PC-9 (cell line): ENCODE results near the gene ZNF75A. TPM values are rescaled to one million over a fixed set of nuclear protein-coding genes. Genes with fewer than 3 reads are reported as not detected.

ENCODE experiments used
- BruUV-seq: library from RNA; stranded (reverse); fragments of 400-500 nt; replicated peaks from 2 replicates; lab custom pipeline; 2021; lab: Mats Ljungman, UMichigan
- CTCF ChIA-PET: fragments of 300-600 bp; sonication (Branson Sonifier 250); formaldehyde crosslinking; loops from one replicate; lab custom pipeline; 2022; ENCODE audit warnings: antibody characterized with exemption; lab: Charles Lee
- POLR2A ChIA-PET: fragments of 300-600 bp; sonication (Branson Sonifier 250); formaldehyde crosslinking; loops from one replicate; lab custom pipeline; 2022; ENCODE audit warnings: antibody characterized with exemption; ENCODE audit not compliant: unreplicated experiment; lab: Charles Lee
- DNase-seq, 2 experiments: peaks; one replicate each; pipeline versions ENCODE4 v3.0.0 to v3.0.0-alpha.2; 2015 to 2022; ENCODE audit warnings: mixed read lengths in 1 of 2
- H2AFZ ChIP-seq: fragments of 200-600 bp; sonication (generic); 2 replicates; pipeline ENCODE4 v1.8.1; 2017; ENCODE audit warnings: antibody characterized with exemption
- H3F3A ChIP-seq: fragments of 200-600 bp; sonication (generic); 2 replicates; pipeline ENCODE4 v1.8.1; 2017; ENCODE audit warnings: antibody characterized with exemption, mild to moderate bottlenecking, low read depth; ENCODE audit not compliant: insufficient read depth
- H3K27ac ChIP-seq: fragments of 200-600 bp; sonication (generic); 2 replicates; pipeline ENCODE4 v1.6.1; 2016; ENCODE audit warnings: mixed run types
- H3K27me3 ChIP-seq: fragments of 200-600 bp; sonication (generic); 2 replicates; pipeline ENCODE4 v1.6.1; 2016; ENCODE audit warnings: low read depth, mixed run types; ENCODE audit not compliant: insufficient read depth
- H3K36me3 ChIP-seq: fragments of 200-600 bp; sonication (generic); 2 replicates; pipeline ENCODE4 v1.6.1; 2016; ENCODE audit warnings: low read depth, mixed run types
- H3K4me1 ChIP-seq: fragments of 200-600 bp; sonication (generic); replicated peaks from 2 replicates; pipeline ENCODE4 v1.6.1; 2016; ENCODE audit warnings: mixed run types; ENCODE audit not compliant: insufficient read depth
- H3K4me2 ChIP-seq: fragments of 200-600 bp; sonication (generic); 2 replicates; pipeline ENCODE4 v1.6.1; 2017; ENCODE audit warnings: mixed run types
- H3K4me3 ChIP-seq: fragments of 200-600 bp; sonication (generic); 2 replicates; pipeline ENCODE4 v1.6.1; 2016; ENCODE audit warnings: mixed run types
- H3K79me2 ChIP-seq: fragments of 200-600 bp; sonication (generic); 2 replicates; pipeline ENCODE4 v1.6.1; 2017; ENCODE audit warnings: low read depth, mixed run types
- H3K9me2 ChIP-seq: fragments of 200-600 bp; sonication (generic); 2 replicates; pipeline ENCODE4 v1.8.1; 2017; ENCODE audit warnings: mild to moderate bottlenecking; ENCODE audit not compliant: insufficient read depth
- H3K9me3 ChIP-seq: fragments of 200-600 bp; sonication (generic); 2 replicates; pipeline ENCODE4 v1.8.1; 2016; ENCODE audit warnings: low read depth; ENCODE audit not compliant: insufficient read depth
- H4K20me1 ChIP-seq: fragments of 200-600 bp; sonication (generic); 2 replicates; pipeline ENCODE4 v1.8.1; 2017; ENCODE audit not compliant: insufficient read depth
- EZH2 ChIP-seq: fragments of 200-600 bp; sonication (generic); IDR thresholded peaks from 2 replicates; pipeline ENCODE4 v1.8.0; 2017; ENCODE audit warnings: antibody characterized with exemption, low read depth
- intact Hi-C: fragments of 100-400 bp; cut with micrococcal nuclease; formaldehyde crosslinking; loops from one replicate; pipeline ENCODE4 v1.10.0; 2022; ENCODE audit not compliant: unreplicated experiment
- total RNA-seq: library from RNA; stranded (reverse); gene quantifications from 2 replicates; pipeline ENCODE4 v1.2.3, GENCODE V29; 2021
- TF ChIP-seq, protein P1 (sequence below): fragments of 200-600 bp; sonication (generic); conservative IDR thresholded peaks from 2 replicates; pipeline ENCODE4 v1.6.1; 2017; ENCODE audit warnings: mixed run types, antibody characterized with exemption, mild to moderate bottlenecking, moderate library complexity

ZNF75A gene
- total RNA-seq, 1 experiment from 2014 or later = 35.2 TPM

DNA sequence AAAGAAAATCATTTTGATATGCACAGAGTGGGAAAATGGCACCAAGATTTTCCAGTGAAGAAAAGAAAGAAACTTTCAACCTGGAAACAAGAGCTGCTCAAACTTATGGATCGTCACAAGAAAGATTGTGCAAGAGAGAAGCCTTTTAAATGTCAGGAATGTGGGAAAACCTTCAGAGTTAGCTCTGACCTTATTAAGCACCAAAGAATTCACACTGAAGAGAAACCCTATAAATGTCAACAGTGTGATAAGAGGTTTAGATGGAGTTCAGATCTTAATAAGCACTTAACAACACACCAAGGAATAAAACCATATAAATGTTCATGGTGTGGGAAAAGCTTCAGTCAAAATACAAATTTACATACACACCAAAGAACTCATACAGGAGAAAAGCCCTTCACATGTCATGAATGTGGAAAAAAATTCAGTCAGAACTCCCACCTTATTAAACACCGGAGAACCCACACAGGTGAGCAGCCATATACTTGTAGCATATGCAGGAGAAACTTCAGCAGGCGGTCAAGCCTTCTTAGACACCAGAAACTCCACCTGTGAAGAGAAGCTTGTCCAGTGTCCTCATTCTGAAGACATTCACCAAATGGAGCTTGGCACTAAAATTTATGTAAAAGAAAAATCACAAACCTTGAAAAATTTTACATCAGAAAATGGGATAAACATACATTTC is 12.2 kb downstream of the ZNF75A start:
- Histone ChIP-seq H4K20me1 (no peaks in the 10 kb centered on the region), H3K36me3 (peaks cover 35% of the 10 kb centered on the region), H3K9me2 (no peaks in the 10 kb centered on the region), H3K9me3 (peaks cover 61% of the 10 kb centered on the region), H3K79me2 (no peaks in the 10 kb centered on the region), H3K4me1 (no peaks in the 10 kb centered on the region), H2AFZ (no peak overlapping the region), H3K4me3 (peak overlapping the region; percentile 5; the same call in 1 of the 2 replicates), H3F3A (peaks cover 15% of the 10 kb centered on the region; the same call in 1 of the 2 replicates), H3K27ac (no peak overlapping the region), H3K27me3 (no peaks in the 10 kb centered on the region), H3K4me2 (no peak overlapping the region)
- CTCF ChIA-PET = no interaction called here
- POLR2A ChIA-PET = no interaction called here
- BruUV-seq = no TSS peak
- intact Hi-C loops = no loop called here
- TF ChIP-seq EZH2 = no peak
- TF ChIP-seq, protein P1, sequence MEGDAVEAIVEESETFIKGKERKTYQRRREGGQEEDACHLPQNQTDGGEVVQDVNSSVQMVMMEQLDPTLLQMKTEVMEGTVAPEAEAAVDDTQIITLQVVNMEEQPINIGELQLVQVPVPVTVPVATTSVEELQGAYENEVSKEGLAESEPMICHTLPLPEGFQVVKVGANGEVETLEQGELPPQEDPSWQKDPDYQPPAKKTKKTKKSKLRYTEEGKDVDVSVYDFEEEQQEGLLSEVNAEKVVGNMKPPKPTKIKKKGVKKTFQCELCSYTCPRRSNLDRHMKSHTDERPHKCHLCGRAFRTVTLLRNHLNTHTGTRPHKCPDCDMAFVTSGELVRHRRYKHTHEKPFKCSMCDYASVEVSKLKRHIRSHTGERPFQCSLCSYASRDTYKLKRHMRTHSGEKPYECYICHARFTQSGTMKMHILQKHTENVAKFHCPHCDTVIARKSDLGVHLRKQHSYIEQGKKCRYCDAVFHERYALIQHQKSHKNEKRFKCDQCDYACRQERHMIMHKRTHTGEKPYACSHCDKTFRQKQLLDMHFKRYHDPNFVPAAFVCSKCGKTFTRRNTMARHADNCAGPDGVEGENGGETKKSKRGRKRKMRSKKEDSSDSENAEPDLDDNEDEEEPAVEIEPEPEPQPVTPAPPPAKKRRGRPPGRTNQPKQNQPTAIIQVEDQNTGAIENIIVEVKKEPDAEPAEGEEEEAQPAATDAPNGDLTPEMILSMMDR = no peak
- DNase-seq = no peak

DNA sequence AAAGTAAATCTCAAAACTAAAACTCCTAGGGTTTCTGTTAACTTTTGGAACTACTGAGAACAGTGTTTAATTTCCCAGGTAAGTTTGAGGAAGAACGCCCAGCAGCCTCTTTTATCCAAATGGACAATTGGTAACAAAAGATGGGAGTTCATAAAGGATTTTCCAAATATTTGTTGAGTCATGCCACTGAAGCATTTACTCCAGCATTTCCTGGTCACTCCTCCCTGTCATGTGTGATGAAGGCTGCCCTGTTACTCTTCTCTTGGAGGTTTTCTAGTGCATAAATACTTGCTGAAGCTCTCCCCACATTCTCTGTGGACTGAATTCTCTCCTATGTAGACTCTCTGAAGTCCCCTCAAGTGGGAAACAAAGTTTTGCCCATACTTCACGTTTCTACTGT is 16.5 kb downstream of the ZNF75A start:
- Histone ChIP-seq H3K4me2 (no peak overlapping the region), H3K79me2 (no peaks in the 10 kb centered on the region), H3F3A (peaks cover 9% of the 10 kb centered on the region; the same call in 1 of the 2 replicates), H3K27ac (no peak overlapping the region), H4K20me1 (no peaks in the 10 kb centered on the region), H2AFZ (no peak overlapping the region), H3K27me3 (0 out of 2 replicates have a peak, but pooled peaks cover 6% of the 10 kb centered on the region), H3K9me3 (peaks cover 41% of the 10 kb centered on the region), H3K4me1 (no peaks in the 10 kb centered on the region), H3K36me3 (peaks cover 13% of the 10 kb centered on the region), H3K9me2 (no peaks in the 10 kb centered on the region), H3K4me3 (no peak overlapping the region)
- intact Hi-C loops = no loop called here
- TF ChIP-seq, protein P1 = no peak
- no peak for TF ChIP-seq EZH2
- DNase-seq = no peak
- no TSS peak for BruUV-seq
- ChIA-PET CTCF (no interaction called here), POLR2A (no interaction called here)

DNA sequence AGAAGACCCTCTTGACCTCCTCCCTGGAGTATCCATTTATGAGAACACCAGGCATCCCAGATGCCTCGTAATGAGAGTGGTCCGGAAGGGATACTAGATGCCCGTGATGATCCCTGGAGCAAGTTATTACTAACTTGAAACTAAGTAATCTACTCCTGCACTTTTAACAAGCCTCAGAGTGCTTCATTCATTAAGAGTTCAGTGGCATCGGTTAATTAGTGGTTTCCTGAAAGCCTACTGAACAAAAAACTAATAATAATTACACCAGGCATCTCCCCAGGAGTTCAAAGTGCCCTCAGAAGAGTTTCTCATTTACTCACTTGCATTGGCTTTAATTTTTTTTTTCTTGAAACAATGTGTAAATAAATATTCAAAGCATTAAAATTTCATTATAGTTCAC is 22.2 kb downstream of the ZNF75A start:
- H3K36me3 ChIP-seq = no peaks in the 10 kb centered on the region
- TF ChIP-seq, protein P1 = no peak
- TF ChIP-seq EZH2 = no peak
- CTCF ChIA-PET = no interaction called here
- no peak overlapping the region for H3K27ac ChIP-seq
- no peaks in the 10 kb centered on the region for H4K20me1 ChIP-seq
- no peak overlapping the region for H2AFZ ChIP-seq
- H3K27me3 ChIP-seq = peaks cover 17% of the 10 kb centered on the region; the same call in 1 of the 2 replicates
- intact Hi-C loops = no loop called here
- no peak overlapping the region for H3K4me2 ChIP-seq
- H3K79me2 ChIP-seq = no peaks in the 10 kb centered on the region
- H3F3A ChIP-seq = no peaks in the 10 kb centered on the region
- H3K9me3 ChIP-seq = peaks cover under 1% of the 10 kb centered on the region; the same call in 1 of the 2 replicates
- H3K4me3 ChIP-seq = no peak overlapping the region
- no peaks in the 10 kb centered on the region for H3K4me1 ChIP-seq
- POLR2A ChIA-PET = no interaction called here
- H3K9me2 ChIP-seq = no peaks in the 10 kb centered on the region
- DNase-seq = no peak
- BruUV-seq = no TSS peak
